Measurements from ENCODE around the gene SKI. TPM values are rescaled to one million over a fixed set of nuclear protein-coding genes. Genes with fewer than 3 reads are reported as not detected.

The SKI gene
- total RNA-seq, 1 donor from 2014 or later: 110 TPM

DNA sequence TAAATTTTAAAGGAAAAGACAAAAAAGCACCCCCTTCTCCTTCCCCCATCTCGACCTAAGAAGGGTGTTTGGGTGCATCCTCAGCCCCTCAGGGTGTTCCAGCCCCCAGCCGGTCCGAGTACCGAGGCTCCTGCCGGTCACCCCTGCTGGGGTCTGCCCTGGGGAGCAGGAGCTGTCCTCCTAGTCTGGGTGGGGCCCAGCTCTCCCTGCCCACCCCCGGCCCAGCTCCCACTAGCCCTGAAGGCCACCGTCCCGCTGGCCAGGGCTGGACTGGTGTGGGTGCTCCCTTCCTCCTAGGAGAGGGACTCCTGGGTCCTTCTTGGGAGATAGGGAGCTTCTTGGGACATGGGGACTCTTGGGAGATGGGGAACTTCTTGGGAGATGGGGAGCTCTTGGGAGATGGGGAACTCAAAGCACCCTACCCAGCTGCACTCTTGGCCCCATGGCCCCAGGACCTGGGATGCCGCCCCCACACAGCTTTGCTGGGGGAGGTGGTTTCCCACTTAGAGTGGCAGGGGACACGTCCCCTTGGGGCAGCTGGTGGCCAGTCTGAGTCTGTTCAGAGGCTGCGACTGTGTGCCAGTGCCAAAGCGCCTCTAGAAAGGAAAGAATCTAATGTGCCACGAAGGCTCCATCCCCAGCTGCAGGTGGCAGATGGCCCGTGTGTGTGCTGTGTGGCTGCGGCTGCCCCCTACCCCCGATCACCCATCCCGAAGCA, 118.7 kb downstream of the SKI start:
- peaks cover 12% of the 10 kb centered on the region for H3K4me1 Mint-ChIP-seq
- no peaks in the 10 kb centered on the region for H3K9me3 Mint-ChIP-seq
- TF ChIP-seq, protein P1, sequence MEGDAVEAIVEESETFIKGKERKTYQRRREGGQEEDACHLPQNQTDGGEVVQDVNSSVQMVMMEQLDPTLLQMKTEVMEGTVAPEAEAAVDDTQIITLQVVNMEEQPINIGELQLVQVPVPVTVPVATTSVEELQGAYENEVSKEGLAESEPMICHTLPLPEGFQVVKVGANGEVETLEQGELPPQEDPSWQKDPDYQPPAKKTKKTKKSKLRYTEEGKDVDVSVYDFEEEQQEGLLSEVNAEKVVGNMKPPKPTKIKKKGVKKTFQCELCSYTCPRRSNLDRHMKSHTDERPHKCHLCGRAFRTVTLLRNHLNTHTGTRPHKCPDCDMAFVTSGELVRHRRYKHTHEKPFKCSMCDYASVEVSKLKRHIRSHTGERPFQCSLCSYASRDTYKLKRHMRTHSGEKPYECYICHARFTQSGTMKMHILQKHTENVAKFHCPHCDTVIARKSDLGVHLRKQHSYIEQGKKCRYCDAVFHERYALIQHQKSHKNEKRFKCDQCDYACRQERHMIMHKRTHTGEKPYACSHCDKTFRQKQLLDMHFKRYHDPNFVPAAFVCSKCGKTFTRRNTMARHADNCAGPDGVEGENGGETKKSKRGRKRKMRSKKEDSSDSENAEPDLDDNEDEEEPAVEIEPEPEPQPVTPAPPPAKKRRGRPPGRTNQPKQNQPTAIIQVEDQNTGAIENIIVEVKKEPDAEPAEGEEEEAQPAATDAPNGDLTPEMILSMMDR (IDR thresholded peaks at IDR 0.05; ENCODE audit: unreplicated experiment): no peak
- DNase-seq (ENCODE audit: low spot score in 2 of 2, unreplicated experiment in 2 of 2): peak in 1 of 2 experiments; percentile 12
- no peak overlapping the region for H3K4me3 Mint-ChIP-seq
- no peaks in the 10 kb centered on the region for H3K27me3 Mint-ChIP-seq (ENCODE audit: low read depth)
- H3K36me3 Mint-ChIP-seq: no peaks in the 10 kb centered on the region
- H3K27ac Mint-ChIP-seq: no peak overlapping the region

DNA sequence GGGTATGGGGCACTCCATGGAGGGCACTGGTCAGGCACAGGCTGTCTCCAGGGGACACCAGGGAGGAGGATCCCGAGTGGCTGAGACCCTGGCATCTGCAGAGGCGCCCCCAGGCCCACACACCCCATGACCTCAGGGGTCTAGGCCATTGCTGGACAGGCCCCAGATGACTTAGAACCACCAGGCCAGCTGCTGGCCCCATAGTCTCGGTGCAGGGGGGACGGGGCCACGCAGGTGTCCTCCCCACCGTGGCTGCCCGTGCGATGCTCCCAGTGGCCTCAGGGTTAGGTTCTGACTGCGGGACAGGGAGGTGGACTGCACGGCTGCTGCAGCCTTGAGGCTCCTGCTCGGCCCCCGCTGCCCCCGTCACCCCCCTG, 119.3 kb downstream of the SKI start:
- no peak overlapping the region for H3K4me3 Mint-ChIP-seq
- no peaks in the 10 kb centered on the region for H3K9me3 Mint-ChIP-seq
- H3K36me3 Mint-ChIP-seq: no peaks in the 10 kb centered on the region
- H3K4me1 Mint-ChIP-seq: peaks cover 12% of the 10 kb centered on the region
- no peaks in the 10 kb centered on the region for H3K27me3 Mint-ChIP-seq (ENCODE audit: low read depth)
- H3K27ac Mint-ChIP-seq: no peak overlapping the region
- peak in 1 of 2 experiments; percentile 13 for DNase-seq (ENCODE audit: low spot score in 2 of 2, unreplicated experiment in 2 of 2)
- TF ChIP-seq, protein P1 (IDR thresholded peaks at IDR 0.05; ENCODE audit: unreplicated experiment): no peak

DNA sequence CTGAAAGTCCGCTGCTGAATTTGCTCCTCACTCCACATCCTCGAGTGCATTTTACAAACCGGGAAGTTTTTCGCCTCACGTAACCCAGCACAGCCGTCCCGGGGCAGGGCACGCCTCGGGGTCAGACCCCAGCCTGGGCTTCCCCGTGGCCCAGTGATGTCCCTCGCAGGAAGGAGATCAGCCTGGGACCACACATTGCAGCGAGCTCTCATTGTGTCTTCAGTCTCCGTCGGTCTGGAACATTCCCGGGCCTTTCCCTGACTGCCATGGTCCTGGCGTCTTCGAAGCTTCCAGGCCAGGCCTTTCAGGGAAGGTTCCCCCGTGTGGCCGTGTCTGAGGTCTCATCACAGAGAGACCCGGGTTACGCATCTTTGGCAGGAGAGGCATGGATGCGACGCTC, 119.8 kb downstream of the SKI start:
- TF ChIP-seq, protein P1 (IDR thresholded peaks at IDR 0.05; ENCODE audit: unreplicated experiment): no peak
- Mint-ChIP-seq H3K27ac (no peak overlapping the region), H3K9me3 (no peaks in the 10 kb centered on the region), H3K4me1 (peaks cover 12% of the 10 kb centered on the region), H3K27me3 (ENCODE audit: low read depth) (no peaks in the 10 kb centered on the region), H3K4me3 (no peak overlapping the region), H3K36me3 (no peaks in the 10 kb centered on the region)
- peak in 1 of 2 experiments; percentile 17 for DNase-seq (ENCODE audit: low spot score in 2 of 2, unreplicated experiment in 2 of 2)

DNA sequence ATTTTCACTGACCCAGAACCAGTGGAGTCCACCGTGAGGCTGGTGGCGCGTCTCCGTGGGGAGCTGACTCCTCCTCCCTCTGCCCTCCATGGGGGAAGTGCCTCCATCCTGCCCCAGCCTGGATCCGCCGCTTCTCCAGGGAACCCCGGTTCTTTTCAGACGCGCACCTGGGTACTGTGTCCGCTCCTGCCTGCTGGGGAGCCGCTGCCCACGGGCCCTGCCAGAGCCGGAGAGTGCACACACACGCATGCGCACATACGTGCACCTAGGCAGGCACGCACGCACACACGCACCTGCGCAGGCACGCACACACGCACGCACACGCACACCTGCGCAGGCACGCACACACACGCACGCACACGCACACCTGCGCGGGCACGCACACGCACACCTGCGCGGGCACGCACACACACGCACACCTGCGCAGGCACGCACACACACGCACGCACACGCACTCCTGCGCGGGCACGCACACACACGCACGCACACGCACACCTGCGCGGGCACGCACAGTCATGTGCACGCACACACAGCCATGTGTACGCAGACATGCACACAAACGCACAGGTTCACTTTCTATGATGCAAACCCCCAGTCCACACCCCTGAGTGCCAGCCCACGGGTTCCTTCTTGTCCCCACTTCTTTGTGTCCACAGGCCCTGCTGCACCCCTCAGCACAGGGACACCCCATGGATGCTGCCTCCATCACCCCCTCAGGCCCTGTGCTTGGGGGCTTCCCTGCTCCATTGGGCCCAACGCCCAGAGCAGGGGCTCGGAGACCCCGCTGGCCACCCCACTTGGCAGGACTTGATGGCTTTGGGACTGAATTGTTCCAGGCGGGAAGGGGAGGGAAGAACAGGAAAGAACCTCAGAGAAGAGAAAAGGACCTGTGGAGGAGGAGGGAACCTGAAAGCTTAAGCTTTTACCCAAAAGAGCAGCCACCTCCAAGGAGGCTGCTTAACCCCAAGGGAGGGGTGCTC, 120.5 kb downstream of the SKI start:
- peak in 1 of 2 experiments; percentile 18 for DNase-seq (ENCODE audit: low spot score in 2 of 2, unreplicated experiment in 2 of 2)
- Mint-ChIP-seq H3K4me3 (no peak overlapping the region), H3K9me3 (no peaks in the 10 kb centered on the region), H3K36me3 (no peaks in the 10 kb centered on the region), H3K27me3 (ENCODE audit: low read depth) (no peaks in the 10 kb centered on the region), H3K4me1 (peaks cover 15% of the 10 kb centered on the region), H3K27ac (no peak overlapping the region)
- TF ChIP-seq, protein P1 (IDR thresholded peaks at IDR 0.05; ENCODE audit: unreplicated experiment): no peak

DNA sequence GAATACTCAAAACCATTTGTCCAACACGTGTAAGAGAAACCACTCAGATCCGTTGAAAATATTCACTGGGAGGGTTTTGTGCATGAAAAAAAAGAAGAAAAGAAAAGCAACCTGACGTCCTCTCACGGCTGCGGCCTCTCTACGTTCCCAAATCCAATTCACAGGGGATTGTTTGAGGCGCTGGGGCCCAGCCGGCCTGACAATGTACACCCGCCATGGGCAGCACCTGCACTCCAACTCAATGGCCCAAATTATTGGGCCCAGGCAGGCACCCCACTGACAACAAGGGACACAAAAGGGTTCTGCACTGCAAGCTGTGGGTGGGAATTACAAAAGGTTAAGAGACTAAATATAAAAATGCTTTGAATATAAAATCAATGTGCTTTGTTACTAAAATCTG, 121.7 kb downstream of the SKI start:
- H3K36me3 Mint-ChIP-seq: no peaks in the 10 kb centered on the region

More for the DNA sequence above, 121.7 kb downstream of the SKI start:
- Mint-ChIP-seq H3K27me3 (ENCODE audit: low read depth) (no peaks in the 10 kb centered on the region), H3K4me1 (peaks cover 19% of the 10 kb centered on the region), H3K4me3 (no peak overlapping the region), H3K27ac (peak overlapping the region; percentile 18), H3K9me3 (no peaks in the 10 kb centered on the region)
- DNase-seq (ENCODE audit: low spot score in 2 of 2, unreplicated experiment in 2 of 2): no peak
- TF ChIP-seq, protein P1 (IDR thresholded peaks at IDR 0.05; ENCODE audit: unreplicated experiment): no peak
